Tibial nerve (tissue), 4 donors: ENCODE measurements around the gene SH3D21.

Source experiments
- CTCF ChIP-seq, 5 experiments: fragments of 200-600 bp in 3 of 5; fragments of 450-650 bp in 2 of 5; sonication (generic) in 3 of 5; IDR thresholded peaks; one replicate each; pipeline ENCODE4 v1.5.1; 2016 to 2019; ENCODE audit warnings: antibody characterized with exemption in 5 of 5, mild to moderate bottlenecking in 3 of 5, moderate library complexity in 2 of 5
- EP300 ChIP-seq, 2 donors: sonication (generic); formaldehyde crosslinking; IDR thresholded peaks; one replicate each; pipeline ENCODE4 v1.6.1; 2017; ENCODE audit warnings: antibody characterized with exemption in 2 of 2, mild to moderate bottlenecking in 1 of 2
- POLR2A ChIP-seq, 2 donors: fragments of 450-650 bp; IDR thresholded peaks; one replicate each; pipeline ENCODE4 v1.6.1; 2017; ENCODE audit warnings: antibody characterized with exemption in 2 of 2, mild to moderate bottlenecking in 2 of 2, moderate library complexity in 2 of 2

- no peak for TF ChIP-seq POLR2A (IDR thresholded peaks at IDR 0.05)
- peak in 1 of 2 donors; percentile 53 for TF ChIP-seq EP300 (IDR thresholded peaks at IDR 0.05)
- no peak for TF ChIP-seq CTCF (IDR thresholded peaks at IDR 0.05)
Measured at GRCh38 chr1:36365381-36365780, 59.2 kb downstream of the SH3D21 start.
